MM.1S (cell line): ENCODE results near the gene SHF.

Experiments
- CTCF ChIP-seq: fragments of 300-600 bp; sonication (generic); IDR thresholded peaks from 2 replicates; pipeline ENCODE4 v1.5.1; 2016; ENCODE audit warnings: antibody characterized with exemption, low read length, mixed read lengths
- EZH2 ChIP-seq: fragments of 300-600 bp; sonication (generic); optimal IDR thresholded peaks from 2 replicates; pipeline ENCODE3; 2017; ENCODE audit warnings: low read depth, mild to moderate bottlenecking, antibody characterized with exemption, low read length, mixed read lengths
- EZH2phosphoT487 ChIP-seq: fragments of 300-600 bp; sonication (generic); IDR thresholded peaks from 2 replicates; pipeline ENCODE4 v1.6.1; 2018; ENCODE audit warnings: antibody characterized with exemption, low read length

- TF ChIP-seq EZH2 (no peak), CTCF (no peak), EZH2phosphoT487 (no peak)
These were observed 48.0 kb downstream of the SHF start for GRCh38 chr15:45139770-45140169.
